HL-60 (cell line): ENCODE results near the gene FIBP.

ENCODE experiments used
- GABPA ChIP-seq: IDR thresholded peaks from 2 replicates; pipeline ENCODE4 v1.6.1; 2012; ENCODE audit warnings: low read depth
- POLR2AphosphoS5 ChIP-seq: IDR thresholded peaks from 2 replicates; pipeline ENCODE4 v1.6.1; 2012; ENCODE audit warnings: low read depth
- TF ChIP-seq, protein P1 (sequence below): IDR thresholded peaks from one replicate; pipeline ENCODE4 v1.5.1; 2011; ENCODE audit warnings: low read length, control low read depth, inconsistent platforms; ENCODE audit not compliant: insufficient read depth
- TF ChIP-seq, protein P2 (sequence below): IDR thresholded peaks from 2 replicates; pipeline ENCODE4 v1.6.1; 2012; ENCODE audit warnings: low read depth; ENCODE audit not compliant: insufficient replicate concordance

- TF ChIP-seq POLR2AphosphoS5 (no peak), GABPA (no peak)
- TF ChIP-seq, protein P1, sequence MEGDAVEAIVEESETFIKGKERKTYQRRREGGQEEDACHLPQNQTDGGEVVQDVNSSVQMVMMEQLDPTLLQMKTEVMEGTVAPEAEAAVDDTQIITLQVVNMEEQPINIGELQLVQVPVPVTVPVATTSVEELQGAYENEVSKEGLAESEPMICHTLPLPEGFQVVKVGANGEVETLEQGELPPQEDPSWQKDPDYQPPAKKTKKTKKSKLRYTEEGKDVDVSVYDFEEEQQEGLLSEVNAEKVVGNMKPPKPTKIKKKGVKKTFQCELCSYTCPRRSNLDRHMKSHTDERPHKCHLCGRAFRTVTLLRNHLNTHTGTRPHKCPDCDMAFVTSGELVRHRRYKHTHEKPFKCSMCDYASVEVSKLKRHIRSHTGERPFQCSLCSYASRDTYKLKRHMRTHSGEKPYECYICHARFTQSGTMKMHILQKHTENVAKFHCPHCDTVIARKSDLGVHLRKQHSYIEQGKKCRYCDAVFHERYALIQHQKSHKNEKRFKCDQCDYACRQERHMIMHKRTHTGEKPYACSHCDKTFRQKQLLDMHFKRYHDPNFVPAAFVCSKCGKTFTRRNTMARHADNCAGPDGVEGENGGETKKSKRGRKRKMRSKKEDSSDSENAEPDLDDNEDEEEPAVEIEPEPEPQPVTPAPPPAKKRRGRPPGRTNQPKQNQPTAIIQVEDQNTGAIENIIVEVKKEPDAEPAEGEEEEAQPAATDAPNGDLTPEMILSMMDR = no peak
- TF ChIP-seq, protein P2, sequence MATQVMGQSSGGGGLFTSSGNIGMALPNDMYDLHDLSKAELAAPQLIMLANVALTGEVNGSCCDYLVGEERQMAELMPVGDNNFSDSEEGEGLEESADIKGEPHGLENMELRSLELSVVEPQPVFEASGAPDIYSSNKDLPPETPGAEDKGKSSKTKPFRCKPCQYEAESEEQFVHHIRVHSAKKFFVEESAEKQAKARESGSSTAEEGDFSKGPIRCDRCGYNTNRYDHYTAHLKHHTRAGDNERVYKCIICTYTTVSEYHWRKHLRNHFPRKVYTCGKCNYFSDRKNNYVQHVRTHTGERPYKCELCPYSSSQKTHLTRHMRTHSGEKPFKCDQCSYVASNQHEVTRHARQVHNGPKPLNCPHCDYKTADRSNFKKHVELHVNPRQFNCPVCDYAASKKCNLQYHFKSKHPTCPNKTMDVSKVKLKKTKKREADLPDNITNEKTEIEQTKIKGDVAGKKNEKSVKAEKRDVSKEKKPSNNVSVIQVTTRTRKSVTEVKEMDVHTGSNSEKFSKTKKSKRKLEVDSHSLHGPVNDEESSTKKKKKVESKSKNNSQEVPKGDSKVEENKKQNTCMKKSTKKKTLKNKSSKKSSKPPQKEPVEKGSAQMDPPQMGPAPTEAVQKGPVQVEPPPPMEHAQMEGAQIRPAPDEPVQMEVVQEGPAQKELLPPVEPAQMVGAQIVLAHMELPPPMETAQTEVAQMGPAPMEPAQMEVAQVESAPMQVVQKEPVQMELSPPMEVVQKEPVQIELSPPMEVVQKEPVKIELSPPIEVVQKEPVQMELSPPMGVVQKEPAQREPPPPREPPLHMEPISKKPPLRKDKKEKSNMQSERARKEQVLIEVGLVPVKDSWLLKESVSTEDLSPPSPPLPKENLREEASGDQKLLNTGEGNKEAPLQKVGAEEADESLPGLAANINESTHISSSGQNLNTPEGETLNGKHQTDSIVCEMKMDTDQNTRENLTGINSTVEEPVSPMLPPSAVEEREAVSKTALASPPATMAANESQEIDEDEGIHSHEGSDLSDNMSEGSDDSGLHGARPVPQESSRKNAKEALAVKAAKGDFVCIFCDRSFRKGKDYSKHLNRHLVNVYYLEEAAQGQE = no peak
Measured at GRCh38 chr11:65928667-65929066, 40.4 kb upstream of the FIBP start.
